K562 (cell line): ENCODE results near the gene ABCB9. TPM values are rescaled to one million over a fixed set of nuclear protein-coding genes. Genes with fewer than 3 reads are reported as not detected.

Source experiments
- CBX1 ChIP-seq: sonication (generic); IDR thresholded peaks from 2 replicates; pipeline ENCODE4 v1.6.1; 2016; ENCODE audit warnings: antibody characterized with exemption, low read depth, mild to moderate bottlenecking
- CBX3 ChIP-seq, 2 experiments: IDR thresholded peaks; 1 replicate in 1 of 2; 2 replicates in 1 of 2; pipeline ENCODE4 v1.6.1; 2012; ENCODE audit warnings: inconsistent platforms in 2 of 2, low read length in 2 of 2, borderline replicate concordance in 1 of 2, control low read depth in 1 of 2
- CREB1 ChIP-seq, 2 experiments: sonication (generic) in 1 of 2; formaldehyde crosslinking in 1 of 2; IDR thresholded peaks; 2 replicates each; pipeline versions ENCODE4 v1.6.1 to v1.8.0; 2012 to 2022; ENCODE audit warnings: inconsistent platforms in 1 of 2, mild to moderate bottlenecking in 1 of 2, missing genetic modification reagents in 1 of 2, moderate library complexity in 1 of 2
- DDX20 ChIP-seq: fragments of 450-650 bp; IDR thresholded peaks from 2 replicates; pipeline ENCODE4 v1.6.1; 2016; ENCODE audit warnings: missing genetic modification characterization, low read depth, mild to moderate bottlenecking, missing compliant biosample characterization, moderate library complexity
- EP400 ChIP-seq: fragments of 450-650 bp; IDR thresholded peaks from 2 replicates; pipeline ENCODE4 v1.6.1; 2017; ENCODE audit warnings: antibody characterized with exemption, mild to moderate bottlenecking, moderate library complexity
- FOSL1 ChIP-seq: fragments of 200-800 bp; sonication (Bioruptor generic); conservative IDR thresholded peaks from 2 replicates; pipeline ENCODE4 v1.6.1; 2016; ENCODE audit warnings: missing genetic modification characterization, missing compliant biosample characterization
- JUND ChIP-seq, 2 experiments: IDR thresholded peaks; 2 replicates in 1 of 2; 3 replicates in 1 of 2; pipeline ENCODE4 v1.6.1; 2011; ENCODE audit warnings: borderline replicate concordance in 2 of 2, low read depth in 2 of 2, low read length in 2 of 2, improper control_type of control experiment in 1 of 2, missing biosample characterization in 1 of 2, missing genetic modification characterization in 1 of 2, missing genetic modification reagents in 1 of 2
- KDM1A ChIP-seq, 2 experiments: fragments of 450-650 bp; IDR thresholded peaks; 2 replicates each; pipeline ENCODE4 v1.6.1; 2016; ENCODE audit warnings: mild to moderate bottlenecking in 2 of 2
- L3MBTL2 ChIP-seq: fragments of 450-650 bp; IDR thresholded peaks from 2 replicates; pipeline ENCODE4 v1.6.1; 2016; ENCODE audit warnings: mild to moderate bottlenecking, moderate library complexity
- LEF1 ChIP-seq: fragments of 450-650 bp; IDR thresholded peaks from 2 replicates; pipeline ENCODE4 v1.6.1; 2016; ENCODE audit warnings: mild to moderate bottlenecking
- NFE2 ChIP-seq: IDR thresholded peaks from 2 replicates; pipeline ENCODE4 v1.6.1; 2014; ENCODE audit warnings: antibody characterized with exemption, low read depth
- NFXL1 ChIP-seq: fragments of 450-650 bp; formaldehyde crosslinking; IDR thresholded peaks from 2 replicates; pipeline ENCODE4 v1.4.0; 2021; ENCODE audit warnings: mild to moderate bottlenecking
- NKRF ChIP-seq: fragments of 450-650 bp; IDR thresholded peaks from 2 replicates; pipeline ENCODE4 v1.6.1; 2016; ENCODE audit warnings: borderline replicate concordance
- PCBP1 ChIP-seq: fragments of 200-400 bp; formaldehyde crosslinking; IDR thresholded peaks from 2 replicates; pipeline ENCODE4 v1.6.1; 2018; ENCODE audit warnings: mild to moderate bottlenecking, low read depth, low read length; ENCODE audit not compliant: poor library complexity, severe bottlenecking
- PHB ChIP-seq: fragments of 250-450 bp; sonication (Bioruptor Pico); IDR thresholded peaks from 2 replicates; pipeline ENCODE4 v1.5.0; 2021
- PML ChIP-seq: IDR thresholded peaks from 2 replicates; pipeline ENCODE4 v1.6.1; 2012; ENCODE audit warnings: low read length, inconsistent platforms
- PTBP1 ChIP-seq: fragments of 200-400 bp; formaldehyde crosslinking; IDR thresholded peaks from 2 replicates; pipeline ENCODE4 v1.6.1; 2017; ENCODE audit warnings: low read depth, low read length
- RBM15 ChIP-seq: fragments of 200-400 bp; formaldehyde crosslinking; IDR thresholded peaks from 2 replicates; pipeline ENCODE4 v1.6.1; 2018; ENCODE audit warnings: mild to moderate bottlenecking, low read length, moderate library complexity; ENCODE audit not compliant: insufficient read depth
- STAT5B ChIP-seq: fragments of 250-450 bp; sonication (Bioruptor Pico); IDR thresholded peaks from 2 replicates; pipeline ENCODE4 v1.8.0; 2021; ENCODE audit warnings: mild to moderate bottlenecking, inconsistent platforms
- TGIF2 ChIP-seq: sonication (generic); formaldehyde crosslinking; IDR thresholded peaks from 2 replicates; pipeline ENCODE4 v1.8.1; 2022; ENCODE audit warnings: mild to moderate bottlenecking, missing genetic modification reagents, moderate library complexity
- THAP12 ChIP-seq: fragments of 250-450 bp; sonication (Bioruptor Pico); IDR thresholded peaks from 2 replicates; pipeline ENCODE4 v1.9.0; 2021; ENCODE audit warnings: mild to moderate bottlenecking, inconsistent platforms
- THRAP3 ChIP-seq: fragments of 450-650 bp; IDR thresholded peaks from 2 replicates; pipeline ENCODE4 v1.6.1; 2016; ENCODE audit warnings: mild to moderate bottlenecking, inconsistent platforms, borderline replicate concordance
- ZC3H8 ChIP-seq: fragments of 450-650 bp; IDR thresholded peaks from 2 replicates; pipeline ENCODE4 v1.6.1; 2017
- ZNF830 ChIP-seq: fragments of 250-450 bp; sonication (Bioruptor Pico); IDR thresholded peaks from 2 replicates; pipeline ENCODE4 v1.5.0; 2021; ENCODE audit warnings: mild to moderate bottlenecking
- polyA plus RNA-seq, 8 experiments: library from polyadenylated mRNA; depleted of rRNA in 4 of 8; stranded (reverse) in 5 of 8; unstranded in 3 of 8; fragments of >200 nt; fragmentation: Nextera tagmentation in 2 of 8; fragmentation: Illumina TruSeq in 1 of 8; extraction: Ambion mirVana in 2 of 8; extraction: Trizol in 1 of 8; gene quantifications; 2 replicates each; pipeline versions ENCODE4 v1.2.1 to v1.2.3, GENCODE V29; 2011 to 2014; ENCODE audit warnings: inconsistent platforms in 1 of 8, missing spikeins in 1 of 8
- total RNA-seq, 7 experiments: library from RNA; depleted of rRNA in 6 of 7; stranded (reverse); fragments of >200 nt in 6 of 7; fragmentation: Illumina TruSeq in 2 of 7; extraction: Trizol in 2 of 7; gene quantifications; 2 replicates each; pipeline versions ENCODE4 v1.2.1 to v1.2.3, GENCODE V29; 2011 to 2021; ENCODE audit warnings: low replicate concordance in 1 of 7
- TF ChIP-seq, protein P1 (sequence below): fragments of 250-450 bp; sonication (Bioruptor Pico); IDR thresholded peaks from 2 replicates; pipeline ENCODE4 v1.8.0; 2021; ENCODE audit warnings: moderate library complexity, mild to moderate bottlenecking, inconsistent platforms

The ABCB9 gene
- total and polyA plus RNA-seq, 9 of the 15 experiments (the other 6 are each of a cell fraction or from before 2014, with no cell fraction given) = 0.20 to 12.6 (median 6.2) TPM

- TF ChIP-seq STAT5B (CRISPR knock-in tag) (no peak), ZC3H8 (no peak), THAP12 (peak; percentile 15; the same call in 1 of the 2 replicates), PHB (no peak), EP400 (peak; percentile 62; the same call in 1 of the 2 replicates), CREB1 (IDR thresholded peaks at IDR 0.05) (peak; percentile 57), CREB1 (CRISPR knock-in tag; IDR thresholded peaks at IDR 0.05) (no peak), JUND (IDR thresholded peaks at IDR 0.05; ENCODE audit: borderline replicate concordance, low read depth, low read length) (0 out of 2 replicates have a peak, but pooled peaks have one; percentile 26), JUND (tag; IDR thresholded peaks at IDR 0.05; ENCODE audit: borderline replicate concordance, low read depth, low read length) (no peak), CBX3 (IDR thresholded peaks at IDR 0.05; ENCODE audit: borderline replicate concordance in 1 of 2, low read length in 2 of 2) (no peak), THRAP3 (no peak), TGIF2 (CRISPR knock-in tag) (peak; percentile 62; the same call in 1 of the 2 replicates), LEF1 (no peak), ZNF830 (CRISPR knock-in tag) (peak; percentile 76; the same call in 1 of the 2 replicates), KDM1A (IDR thresholded peaks at IDR 0.05) (no peak), NKRF (no peak), PCBP1 (peak; percentile 72), PML (no peak), L3MBTL2 (peak; percentile 74), CBX1 (peak; percentile 62; the same call in 1 of the 2 replicates), NFE2 (no peak), RBM15 (no peak), DDX20 (tag) (no peak), NFXL1 (no peak), PTBP1 (0 out of 2 replicates have a peak, but pooled peaks have one; percentile 10), FOSL1 (tag) (0 out of 2 replicates have a peak, but pooled peaks have one; percentile 25)
- TF ChIP-seq, protein P1, sequence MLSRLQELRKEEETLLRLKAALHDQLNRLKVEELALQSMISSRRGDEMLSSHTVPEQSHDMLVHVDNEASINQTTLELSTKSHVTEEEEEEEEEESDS (CRISPR knock-in tag) = no peak
Observed at GRCh38 chr12:122980183-122981035, 14.1 kb upstream of the ABCB9 start, which contains the start of gene ARL6IP4 (continued).
